H1 (cell line): ENCODE results near the gene GRIA4. TPM values are rescaled to one million over a fixed set of nuclear protein-coding genes. Genes with fewer than 3 reads are reported as not detected.

ENCODE experiments used
- CHD7 ChIP-seq: fragments of 300-600 bp; sonication (generic); IDR thresholded peaks from 2 replicates; pipeline ENCODE4 v1.7.1; 2012; ENCODE audit warnings: low read length, moderate library complexity, mild to moderate bottlenecking, inconsistent platforms; ENCODE audit not compliant: insufficient replicate concordance
- JUND ChIP-seq: IDR thresholded peaks from 2 replicates; pipeline ENCODE4 v1.6.1; 2011; ENCODE audit warnings: mild to moderate bottlenecking, improper control_type of control experiment, low read length
- KDM4A ChIP-seq: IDR thresholded peaks from one replicate; pipeline ENCODE4 v1.7.1; 2012; ENCODE audit warnings: low read depth, mild to moderate bottlenecking, moderate library complexity, low read length, inconsistent platforms; ENCODE audit not compliant: severe bottlenecking
- RAD21 ChIP-seq, 2 experiments: IDR thresholded peaks in 1 of 2; conservative IDR thresholded peaks in 1 of 2; 2 replicates each; pipeline ENCODE4 v1.6.1; 2011; ENCODE audit warnings: low read depth in 2 of 2, low read length in 2 of 2, improper control_type of control experiment in 1 of 2, inconsistent platforms in 1 of 2, mild to moderate bottlenecking in 1 of 2, moderate library complexity in 1 of 2
- SIX5 ChIP-seq: IDR thresholded peaks from 2 replicates; pipeline ENCODE4 v1.6.1; 2011; ENCODE audit warnings: mild to moderate bottlenecking, low read depth, low read length
- polyA plus RNA-seq, 7 experiments: library from polyadenylated mRNA; depleted of rRNA in 3 of 7; stranded (reverse) in 5 of 7; unstranded in 2 of 7; fragments of >200 nt in 5 of 7; fragments of 200-250 nt in 2 of 7; gene quantifications; 1 replicate in 5 of 7; 2 replicates in 1 of 7; 4 replicates in 1 of 7; pipeline versions ENCODE4 v1.2.1 to v1.2.3, GENCODE V29; 2011 to 2013; ENCODE audit warnings: missing spikeins in 2 of 7, mixed read lengths in 2 of 7
- total RNA-seq: library from RNA; stranded (reverse); fragmentation: NEBNext Ultra II Directional; extraction: Animal tissue kit (Norgen Biotek cat#: 25700); gene quantifications from 2 replicates; pipeline ENCODE4 v1.2.1, GENCODE V29; 2021

Gene GRIA4
- total and polyA plus RNA-seq, 2 of the 8 experiments (the other 6 are each of a cell fraction or from before 2014, with no cell fraction given): 12.5 to 21.8 TPM

DNA sequence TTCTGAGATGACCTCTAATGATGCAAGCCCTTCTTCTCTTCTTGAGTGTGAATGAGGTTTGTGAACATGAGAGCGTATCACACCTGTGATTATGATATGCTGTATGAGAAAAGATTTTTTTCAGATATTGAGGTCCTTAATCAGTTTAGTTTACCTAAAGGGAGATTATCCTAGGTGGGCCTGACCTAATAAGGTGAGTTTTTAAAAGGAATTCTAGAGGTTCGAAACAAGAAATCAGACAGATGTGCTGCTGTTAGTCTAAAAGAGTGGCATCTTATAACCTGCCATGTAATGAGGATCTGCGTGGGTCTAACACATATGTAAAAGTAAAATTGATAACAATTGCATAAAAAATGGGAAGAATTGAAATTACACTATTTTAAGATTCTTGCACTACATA is 378.3 kb downstream of the GRIA4 start (continued):
- TF ChIP-seq CHD7 (no peak), KDM4A (no peak), JUND (no peak), SIX5 (no peak), RAD21 (IDR thresholded peaks at IDR 0.05 in 1 of 2, conservative IDR thresholded peaks at IDR 0.05 in 1 of 2; ENCODE audit: low read depth in 2 of 2, low read length in 2 of 2) (no peak)
